NCI-H2171 (cell line): ENCODE data around the gene PAX3.

Experiments used
- DNase-seq: peaks from one replicate; lab custom pipeline; 2025; lab: John Stamatoyannopoulos, UW

The PAX3 gene

GRCh38 chr2:222310747-222311318 lies 12.0 kb upstream of the PAX3 start:
- no peak for DNase-seq

GRCh38 chr2:222309766-222310165 lies 11.0 kb upstream of the PAX3 start:
- no peak for DNase-seq

GRCh38 chr2:222309361-222309760 lies 10.6 kb upstream of the PAX3 start:
- DNase-seq, result no peak

GRCh38 chr2:222307978-222308730 lies 9.4 kb upstream of the PAX3 start:
- DNase-seq, result no peak

GRCh38 chr2:222307143-222307756 lies 8.5 kb upstream of the PAX3 start:
- DNase-seq, result no peak

GRCh38 chr2:222306393-222307142 lies 7.8 kb upstream of the PAX3 start:
- no peak for DNase-seq

GRCh38 chr2:222305516-222306392 lies 7.0 kb upstream of the PAX3 start:
- no peak for DNase-seq

- no peak for DNase-seq
Measured at GRCh38 chr2:222304737-222305515, 6.1 kb upstream of the PAX3 start.

GRCh38 chr2:222303828-222304736 lies 5.3 kb upstream of the PAX3 start:
- DNase-seq, result no peak

GRCh38 chr2:222303045-222303827 lies 4.4 kb upstream of the PAX3 start:
- no peak for DNase-seq

- no peak for DNase-seq
Measured at GRCh38 chr2:222302178-222303018, 3.6 kb upstream of the PAX3 start.

- DNase-seq, result no peak
Measured at GRCh38 chr2:222301796-222302118, 3.0 kb upstream of the PAX3 start.

- DNase-seq, result no peak
Measured at GRCh38 chr2:222301053-222301795, 2.4 kb upstream of the PAX3 start.

- no peak for DNase-seq
Measured at GRCh38 chr2:222300726-222301052, 1.9 kb upstream of the PAX3 start.

- DNase-seq, result no peak
Measured at GRCh38 chr2:222299906-222300725, 1.3 kb upstream of the PAX3 start.

- no peak for DNase-seq
Measured at GRCh38 chr2:222298001-222298310, 842 bp downstream of the PAX3 start.

GRCh38 chr2:222297600-222297935 lies 1.2 kb downstream of the PAX3 start:
- no peak for DNase-seq
